HG02885 (cell line): ENCODE measurements around the gene TRIM7.
"Not testable (repeated sequence)": the region's sequence is repeated elsewhere in the genome, so short reads cannot be mapped to it uniquely, and the experiment has no call there.

Experiments
- ATAC-seq: cut with Tn5 transposase; IDR thresholded peaks from one replicate; pipeline ENCODE4 v1.9.1; 2021; ENCODE audit warnings: mild to moderate bottlenecking; ENCODE audit not compliant: unreplicated experiment, poor library complexity

The TRIM7 gene

GRCh38 chr5:181181650-181182565 is 23.1 kb downstream of the TRIM7 start:
- peak; percentile 58 for ATAC-seq

GRCh38 chr5:181177559-181177958 is 27.4 kb downstream of the TRIM7 start:
- ATAC-seq: not testable (repeated sequence)

- ATAC-seq: no peak
Observed at GRCh38 chr5:181176254-181176952, 28.6 kb downstream of the TRIM7 start.

- peak; percentile 68 for ATAC-seq
Observed at GRCh38 chr5:181173420-181174342, 31.3 kb downstream of the TRIM7 start.

GRCh38 chr5:181173027-181173419 is 32.0 kb downstream of the TRIM7 start:
- ATAC-seq: no peak

- no peak for ATAC-seq
Observed at GRCh38 chr5:181171782-181172181, 33.2 kb downstream of the TRIM7 start.

GRCh38 chr5:181170996-181171395 is 34.0 kb downstream of the TRIM7 start:
- ATAC-seq: no peak

DNA sequence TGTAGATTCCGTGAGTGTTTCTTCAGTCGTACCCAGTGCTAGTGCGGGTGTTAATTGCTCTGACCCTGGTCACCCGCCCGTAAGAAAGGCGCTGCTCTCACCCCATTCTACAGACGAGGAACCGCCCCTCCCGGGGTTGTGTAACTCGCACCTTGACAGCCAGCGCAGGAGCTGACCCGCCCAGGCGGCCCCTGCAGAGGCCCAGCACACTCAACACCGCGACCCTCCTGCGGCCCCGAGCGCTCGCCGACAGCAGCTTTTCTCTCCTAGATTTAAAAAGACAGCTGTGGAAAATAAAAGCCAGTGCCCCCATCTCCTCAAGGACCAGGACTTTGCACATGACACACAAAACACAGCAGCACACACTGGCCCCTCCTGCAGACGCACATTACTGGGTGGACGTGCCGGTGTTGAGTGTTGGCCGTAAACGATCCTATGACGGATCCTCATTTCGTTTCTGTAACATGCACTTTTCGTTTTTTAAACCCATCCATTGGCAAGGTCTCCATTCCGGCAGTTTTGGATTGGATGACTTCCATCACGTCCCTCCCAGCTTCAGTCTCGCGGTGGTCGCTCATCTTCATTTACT is 34.7 kb downstream of the TRIM7 start:
- no peak for ATAC-seq

- peak; percentile 45 for ATAC-seq
Observed at GRCh38 chr5:181169459-181170236, 35.3 kb downstream of the TRIM7 start.

DNA sequence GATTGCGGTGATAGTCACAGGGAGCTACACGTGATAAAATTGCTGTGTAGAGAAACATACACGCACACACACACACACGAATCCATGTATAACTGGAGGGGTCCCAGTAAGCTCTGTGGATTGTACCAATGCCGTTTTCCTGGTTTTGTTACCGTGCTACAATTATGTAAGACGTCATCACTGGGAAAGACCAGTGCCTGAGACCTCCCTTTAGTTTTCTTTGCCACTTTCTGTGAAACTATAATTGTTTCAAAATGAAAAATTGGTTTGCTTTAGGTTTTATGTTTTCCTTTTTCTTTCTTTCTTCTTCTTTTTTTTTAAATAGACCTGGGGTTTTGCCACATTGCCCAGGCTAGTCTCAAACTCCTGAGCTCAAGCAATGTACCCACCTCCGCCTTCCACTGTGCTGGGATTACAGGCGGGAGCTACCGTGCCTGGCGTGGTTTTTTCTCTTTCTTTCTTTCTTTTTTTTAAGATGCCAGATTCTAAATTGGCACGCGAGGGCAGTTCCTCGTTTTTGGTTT is 36.3 kb downstream of the TRIM7 start:
- no peak for ATAC-seq

DNA sequence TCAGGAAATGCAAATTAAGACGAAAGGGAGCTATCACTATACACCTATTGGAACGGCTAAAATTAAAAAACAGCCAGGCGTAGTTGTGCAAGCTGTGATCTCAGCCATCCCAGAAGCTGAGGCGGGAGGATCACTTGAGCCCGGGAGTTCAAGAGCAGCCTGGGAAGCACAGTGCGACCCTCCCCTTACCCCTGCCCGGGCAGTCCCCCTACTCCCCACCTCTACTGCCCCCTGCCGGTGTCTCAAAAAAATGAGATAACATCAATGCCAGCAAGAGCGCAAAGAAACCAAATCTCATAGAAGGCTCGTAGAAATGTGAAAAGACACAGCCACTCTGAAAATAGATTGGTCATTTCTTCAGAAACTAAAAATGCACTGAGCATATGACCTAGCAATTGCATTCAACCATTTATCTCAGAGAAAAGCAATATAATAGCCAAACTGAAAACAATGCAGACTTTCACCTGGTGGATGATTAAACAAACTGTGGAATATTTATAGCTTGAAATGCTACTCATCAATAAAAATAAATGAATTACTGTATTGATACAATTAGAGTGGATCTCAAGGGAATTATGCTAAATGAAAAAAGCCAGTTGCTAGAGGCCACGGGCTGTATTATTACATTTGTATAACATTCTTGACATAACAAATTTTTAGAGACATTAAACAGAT is 37.0 kb downstream of the TRIM7 start:
- ATAC-seq: no peak

DNA sequence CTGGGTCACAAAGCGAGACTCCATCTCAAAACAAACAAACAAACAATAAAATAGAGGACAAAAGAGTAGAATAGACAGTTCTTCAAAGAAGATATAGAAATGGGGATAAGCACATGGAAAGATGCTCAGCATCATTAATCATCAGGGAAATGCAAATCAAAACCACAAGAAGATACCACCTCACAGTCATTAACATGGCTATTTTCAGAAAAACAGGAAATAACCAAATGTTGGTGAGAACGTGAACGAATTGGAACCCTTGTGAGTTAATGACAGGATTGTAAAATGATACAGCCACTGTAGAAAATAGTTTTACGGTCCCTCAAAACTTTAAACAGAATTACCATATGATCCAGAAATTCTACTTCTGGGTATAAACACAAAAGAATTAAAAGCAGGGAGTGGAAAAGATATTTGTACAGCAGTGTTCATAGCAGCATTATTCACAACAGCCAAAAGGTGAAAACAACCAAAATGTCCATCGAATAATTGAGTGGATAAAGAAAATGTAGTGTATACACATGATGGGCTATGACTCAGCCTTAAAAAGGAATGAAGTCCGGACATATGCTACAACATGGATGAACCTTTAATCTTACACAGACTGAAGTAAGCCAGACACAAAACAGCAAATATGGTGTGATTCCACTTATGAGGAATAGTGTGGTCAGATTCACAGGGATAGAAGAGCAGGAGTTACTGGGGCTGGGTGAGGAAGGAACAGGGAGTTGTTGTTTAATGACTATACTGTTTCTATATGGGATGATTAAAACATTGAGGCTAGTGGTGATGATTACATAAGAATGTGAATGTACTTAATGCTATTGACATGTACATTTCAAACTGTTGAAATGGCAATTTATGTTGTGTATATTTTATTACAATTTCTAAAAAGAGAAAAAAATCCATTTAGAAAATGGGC is 37.9 kb downstream of the TRIM7 start:
- no peak for ATAC-seq

DNA sequence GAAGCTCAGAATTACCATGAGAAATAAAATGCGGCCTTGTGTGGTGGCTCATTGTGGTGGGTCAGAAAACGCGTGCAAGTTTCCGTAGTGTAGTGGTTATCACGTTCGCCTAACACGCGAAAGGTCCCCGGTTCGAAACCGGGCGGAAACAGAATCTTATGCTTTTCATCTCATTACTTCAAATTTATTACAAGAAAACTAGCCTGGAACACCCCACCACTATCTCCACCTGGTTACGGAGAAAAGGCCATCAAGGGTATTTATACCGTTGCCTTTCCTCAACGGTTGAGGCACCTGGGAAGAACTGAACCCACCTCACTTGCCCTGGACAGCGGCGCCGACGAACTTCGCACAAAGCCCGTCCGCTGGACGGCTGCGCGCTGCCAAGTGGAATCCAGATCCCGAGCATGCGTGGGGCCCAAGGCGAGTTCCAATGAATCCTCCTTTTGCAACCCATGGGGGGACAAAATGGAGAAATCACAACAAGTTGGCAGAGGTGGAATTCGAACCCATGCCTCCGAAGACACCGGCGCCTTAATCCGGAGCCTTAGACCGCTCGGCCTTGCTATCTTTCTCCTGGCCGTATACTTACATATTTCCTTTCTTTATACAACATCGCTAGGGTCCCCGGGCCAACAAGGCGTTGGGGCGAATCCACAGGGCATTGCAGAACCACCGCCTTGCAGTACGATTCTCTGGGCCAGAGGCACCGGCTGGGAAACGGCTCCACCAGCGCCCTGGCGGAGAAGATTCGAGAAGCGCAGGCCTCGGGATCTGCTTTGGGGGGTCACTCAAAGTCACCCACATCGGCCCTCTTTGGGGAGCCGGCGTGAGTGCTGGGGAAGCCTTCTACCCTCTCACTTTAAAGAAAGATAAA is 40.7 kb downstream of the TRIM7 start:
- no peak for ATAC-seq

GRCh38 chr5:181163487-181164075 is 41.4 kb downstream of the TRIM7 start:
- ATAC-seq: no peak

DNA sequence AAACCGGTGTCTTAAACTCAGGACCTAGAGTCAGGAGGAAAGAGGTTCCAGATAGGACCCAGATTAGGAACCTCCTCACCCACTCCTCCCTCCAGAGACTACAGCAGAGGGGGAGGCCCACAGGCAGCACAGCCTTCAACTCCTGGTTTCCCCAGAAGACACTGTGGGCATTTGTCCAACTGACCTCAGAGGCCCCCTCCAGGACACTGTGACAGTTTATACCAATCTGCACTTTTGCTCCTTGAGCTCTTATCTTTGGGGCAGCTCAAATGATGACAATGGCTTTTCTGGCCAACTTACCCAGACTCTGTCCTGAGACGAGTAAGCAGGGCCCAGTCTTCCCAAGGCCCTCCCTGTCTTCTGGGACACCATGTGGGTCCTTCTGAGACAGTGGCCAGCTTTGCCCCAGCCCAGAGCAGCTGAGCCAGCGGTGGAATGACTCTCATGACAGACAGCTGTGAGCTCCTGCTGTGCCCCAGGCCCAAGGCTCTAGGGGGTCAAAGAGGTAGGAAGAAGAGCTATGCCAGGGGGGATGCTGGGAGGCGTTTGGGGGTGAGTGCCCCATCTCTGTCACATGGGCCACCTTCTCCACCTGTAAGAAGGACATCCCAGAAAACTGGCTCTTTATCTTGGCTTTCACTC is 43.3 kb downstream of the TRIM7 start:
- no peak for ATAC-seq
